ENCODE measurements around the gene SFTA2.

The SFTA2 gene

DNA sequence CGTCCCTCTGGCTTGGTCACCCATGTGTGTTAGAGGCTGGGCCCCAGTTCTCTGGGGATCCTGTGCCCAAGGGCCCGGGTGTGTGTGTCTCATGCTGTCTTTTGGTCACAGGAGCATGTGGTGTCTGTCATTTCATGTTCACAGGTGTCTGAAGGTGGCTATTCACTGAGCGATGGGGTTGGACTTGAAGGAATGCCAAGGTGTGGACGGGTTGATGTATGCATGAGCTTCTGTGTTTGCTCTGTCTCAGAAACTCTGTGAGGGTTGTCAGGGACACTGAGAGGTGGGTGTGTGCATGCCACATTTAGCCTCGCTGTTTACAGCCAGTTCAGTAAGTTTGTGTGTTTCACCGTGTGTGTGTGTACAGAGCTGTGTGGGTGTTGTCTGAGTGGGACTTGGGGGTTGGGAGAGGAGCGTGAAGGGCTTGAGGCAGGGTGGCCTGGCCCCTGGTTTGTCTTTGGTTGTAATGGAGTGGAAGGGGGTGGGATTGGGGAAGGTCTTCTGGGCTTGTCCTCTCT lies 46.4 kb downstream of the SFTA2 start:
- Mint-ChIP-seq H3K4me1 (peaks cover 84% of the 10 kb centered on the region), H3K27ac (peak overlapping the region; percentile 97), H3K4me3 (peak overlapping the region; percentile 86), H3K36me3 (ENCODE audit: low read depth) (peaks cover 22% of the 10 kb centered on the region), H3K27me3 (ENCODE audit: low read depth, poor library complexity) (peaks cover 11% of the 10 kb centered on the region), H3K9me3 (no peaks in the 10 kb centered on the region)
- TF ChIP-seq CTCF (IDR thresholded peaks at IDR 0.05): no peak
- DNase-seq: no peak

DNA sequence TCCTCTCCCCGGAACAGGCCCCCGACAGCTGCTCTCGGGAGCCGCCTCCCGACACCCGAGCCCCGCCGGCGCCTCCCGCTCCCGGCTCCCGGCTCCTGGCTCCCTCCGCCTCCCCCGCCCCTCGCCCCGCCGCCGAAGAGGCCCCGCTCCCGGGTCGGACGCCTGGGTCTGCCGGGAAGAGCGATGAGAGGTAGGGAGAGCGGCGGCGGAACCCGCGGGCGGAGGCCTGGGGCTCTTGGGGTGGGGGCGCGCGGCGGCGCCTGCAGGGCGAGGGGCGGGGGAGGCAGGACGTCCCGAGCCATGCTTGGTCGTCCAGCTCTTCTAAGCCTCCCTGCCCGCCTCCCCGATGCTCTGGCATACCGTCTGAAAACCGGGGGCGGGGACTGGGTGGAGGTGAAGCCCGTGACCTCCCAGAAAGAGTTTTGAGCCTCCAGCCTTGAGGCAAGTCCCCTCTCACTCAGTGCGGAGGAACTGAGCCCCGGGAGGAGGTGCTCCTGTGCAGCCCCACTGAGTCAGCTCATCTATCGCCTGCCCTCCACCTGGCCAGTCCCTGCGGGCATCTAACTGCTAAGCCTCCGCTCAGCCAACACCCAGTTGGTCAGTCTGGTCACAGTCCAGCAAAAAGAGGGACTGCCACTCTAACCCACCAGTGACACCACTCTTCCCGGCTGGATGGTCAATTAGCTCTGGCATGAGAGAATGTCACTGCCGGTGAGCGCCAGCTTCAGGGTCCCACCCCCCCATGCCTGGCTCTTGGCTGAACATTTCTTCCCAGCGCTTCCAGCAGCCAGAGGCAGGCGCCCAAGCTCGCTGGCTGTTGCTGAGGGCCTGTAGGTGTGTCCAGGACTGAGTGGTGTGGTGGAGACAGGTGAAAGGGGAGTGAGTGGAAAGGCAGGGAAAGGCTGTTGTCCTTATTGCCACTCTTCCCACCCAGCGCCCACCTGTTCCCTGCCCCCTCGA lies 47.2 kb downstream of the SFTA2 start:
- Mint-ChIP-seq H3K4me1 (peaks cover 84% of the 10 kb centered on the region), H3K9me3 (no peaks in the 10 kb centered on the region), H3K27ac (peak overlapping the region; percentile 97), H3K36me3 (ENCODE audit: low read depth) (peaks cover 14% of the 10 kb centered on the region), H3K4me3 (peak overlapping the region; percentile 86), H3K27me3 (ENCODE audit: low read depth, poor library complexity) (peaks cover 11% of the 10 kb centered on the region)
- DNase-seq: peak; percentile 64
- TF ChIP-seq CTCF (IDR thresholded peaks at IDR 0.05): no peak

DNA sequence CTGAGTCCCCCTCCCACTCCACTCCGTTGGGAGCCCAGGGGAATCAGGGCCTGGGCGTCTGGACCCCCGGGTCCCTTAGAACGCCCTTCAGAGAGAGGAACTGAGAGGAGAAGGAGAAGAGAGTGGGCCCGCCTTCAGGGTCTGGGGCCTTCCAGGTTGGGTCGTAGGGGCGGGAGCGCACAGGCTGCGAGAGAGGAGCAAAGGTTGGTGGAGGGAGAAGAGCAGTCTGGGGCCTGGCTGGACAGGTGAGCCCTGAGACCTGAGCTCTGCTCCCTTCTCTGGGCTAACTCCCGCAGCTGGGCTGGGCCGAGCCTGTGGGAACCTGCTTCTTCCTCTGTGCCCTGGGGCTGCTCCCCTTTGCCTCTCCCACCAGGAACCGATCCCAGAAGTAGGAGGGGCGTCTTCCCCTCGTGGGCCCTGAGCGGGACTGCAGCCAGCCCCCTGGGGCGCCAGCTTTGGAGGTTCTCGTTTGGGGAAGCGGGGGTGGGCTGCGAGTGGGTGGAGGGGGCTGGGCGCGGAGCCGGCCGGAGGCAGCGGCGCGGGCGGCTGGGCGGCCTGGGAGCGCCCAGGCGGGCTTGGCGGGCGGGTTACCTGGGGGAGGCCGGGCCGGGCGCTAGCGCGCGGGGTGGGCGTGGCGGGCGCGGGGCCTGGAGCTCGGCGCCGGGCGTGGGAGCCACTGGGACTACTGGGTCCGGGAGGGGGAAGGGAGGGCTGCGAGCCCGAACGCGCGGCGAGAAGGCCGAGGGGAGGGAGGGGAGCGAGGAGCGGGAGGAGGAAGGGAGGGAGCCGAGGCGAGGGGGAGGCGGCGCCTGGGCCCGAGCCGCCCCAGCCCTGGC lies 48.1 kb downstream of the SFTA2 start, which contains the start of gene DDR1:
Gene DDR1, plus strand, starts transcription at position 835 of the 836 bp plus-strand sequence. CDS start 4,211 bp downstream, outside the sequence.
- peak within 1 kb of the TSS; percentile 99 for H3K27ac Mint-ChIP-seq
- peaks cover 5% of the 10 kb centered on the region for H3K36me3 Mint-ChIP-seq (ENCODE audit: low read depth)
- H3K9me3 Mint-ChIP-seq: no peaks in the 10 kb centered on the region
- peak; percentile 72 for DNase-seq
- TF ChIP-seq CTCF (IDR thresholded peaks at IDR 0.05): no peak
- peaks cover 11% of the 10 kb centered on the region for H3K27me3 Mint-ChIP-seq (ENCODE audit: low read depth, poor library complexity)
- H3K4me3 Mint-ChIP-seq: peak within 1 kb of the TSS; percentile 86
- H3K4me1 Mint-ChIP-seq: peaks cover 86% of the 10 kb centered on the region

GRCh38 chr6:30882759-30883684 lies 48.9 kb downstream of the SFTA2 start:
- Mint-ChIP-seq H3K36me3 (ENCODE audit: low read depth) (no peaks in the 10 kb centered on the region), H3K4me3 (peak overlapping the region; percentile 82), H3K9me3 (no peaks in the 10 kb centered on the region), H3K27me3 (ENCODE audit: low read depth, poor library complexity) (peaks cover 18% of the 10 kb centered on the region), H3K27ac (peak overlapping the region; percentile 99), H3K4me1 (peaks cover 87% of the 10 kb centered on the region)
- no peak for TF ChIP-seq CTCF (IDR thresholded peaks at IDR 0.05)
- peak; percentile 54 for DNase-seq

GRCh38 chr6:30882204-30882758 lies 49.7 kb downstream of the SFTA2 start:
- peak overlapping the region; percentile 82 for H3K4me3 Mint-ChIP-seq
- peak; percentile 70 for DNase-seq
- no peaks in the 10 kb centered on the region for H3K36me3 Mint-ChIP-seq (ENCODE audit: low read depth)
- no peak for TF ChIP-seq CTCF (IDR thresholded peaks at IDR 0.05)
- peaks cover 87% of the 10 kb centered on the region for H3K4me1 Mint-ChIP-seq
- H3K9me3 Mint-ChIP-seq: no peaks in the 10 kb centered on the region
- peak overlapping the region; percentile 33 for H3K27ac Mint-ChIP-seq
- H3K27me3 Mint-ChIP-seq (ENCODE audit: low read depth, poor library complexity): peaks cover 18% of the 10 kb centered on the region

Measured in nephron progenitor cell (in vitro differentiated cells).